ENCODE data around the gene CSTF3. TPM values are rescaled to one million over a fixed set of nuclear protein-coding genes. Genes with fewer than 3 reads are reported as not detected.

Gene CSTF3
- total RNA-seq, 4 donors from 2014 or later = 8.0 to 21.0 (median 12.5) TPM

GRCh38 chr11:33194455-33194854 is 33.2 kb upstream of the CSTF3 start:
- H3K27me3 ChIP-seq = no peaks in the 10 kb centered on the region
- no peaks in the 10 kb centered on the region for H3K36me3 ChIP-seq
- peaks cover 0 to 8% (median 0%) of the 10 kb centered on the region in 4 donors for H3K4me1 ChIP-seq
- TF ChIP-seq CTCF (IDR thresholded peaks at IDR 0.05) (no peak), EP300 (IDR thresholded peaks at IDR 0.05) (no peak), POLR2A (IDR thresholded peaks at IDR 0.05) (no peak)
- H3K4me3 ChIP-seq = no peak overlapping the region
- H3K27ac ChIP-seq = peak overlapping the region in 1 of 4 donors; percentile 44
- 89 to 95% methylated on average over 4 of the region's 4 CpGs for WGBS, 2 donors
- no peak for DNase-seq (ENCODE audit: low spot score in 2 of 2)
- H3K9me3 ChIP-seq = no peaks in the 10 kb centered on the region

- H3K4me3 ChIP-seq = no peak overlapping the region
- no peaks in the 10 kb centered on the region for H3K27me3 ChIP-seq
- H3K36me3 ChIP-seq = no peaks in the 10 kb centered on the region
- TF ChIP-seq POLR2A (IDR thresholded peaks at IDR 0.05) = no peak
- TF ChIP-seq EP300 (IDR thresholded peaks at IDR 0.05) = no peak
- no peak for TF ChIP-seq CTCF (IDR thresholded peaks at IDR 0.05)
- no peak for DNase-seq (ENCODE audit: low spot score in 2 of 2)
- peaks cover 0 to 8% (median 0%) of the 10 kb centered on the region in 4 donors for H3K4me1 ChIP-seq
- H3K9me3 ChIP-seq = no peaks in the 10 kb centered on the region
- no peak overlapping the region for H3K27ac ChIP-seq
Measured at GRCh38 chr11:33191467-33191866, 30.2 kb upstream of the CSTF3 start.

GRCh38 chr11:33187998-33188722 is 26.9 kb upstream of the CSTF3 start:
- TF ChIP-seq EP300 (IDR thresholded peaks at IDR 0.05) (peak in 1 of 2 donors; percentile 24), POLR2A (IDR thresholded peaks at IDR 0.05) (no peak)
- Histone ChIP-seq H3K4me1 (no peaks in the 10 kb centered on the region), H3K9me3 (no peaks in the 10 kb centered on the region), H3K27me3 (no peaks in the 10 kb centered on the region), H3K36me3 (no peaks in the 10 kb centered on the region), H3K4me3 (no peak overlapping the region), H3K27ac (no peak overlapping the region)
- 61 to 67% methylated on average over 8 of the region's 8 CpGs for WGBS, 2 donors
- DNase-seq (ENCODE audit: low spot score in 2 of 2) = peak in 1 of 2 donors; percentile 67

- TF ChIP-seq POLR2A (IDR thresholded peaks at IDR 0.05) (no peak), CTCF (IDR thresholded peaks at IDR 0.05) (no peak), EP300 (IDR thresholded peaks at IDR 0.05) (no peak)
- Histone ChIP-seq H3K36me3 (no peaks in the 10 kb centered on the region), H3K27me3 (no peaks in the 10 kb centered on the region), H3K4me3 (no peak overlapping the region), H3K4me1 (no peaks in the 10 kb centered on the region), H3K27ac (no peak overlapping the region), H3K9me3 (no peaks in the 10 kb centered on the region)
- WGBS, 2 donors = 73 to 76% methylated on average over 1 of the region's 1 CpG
- no peak for DNase-seq (ENCODE audit: low spot score in 2 of 2)
Measured at GRCh38 chr11:33185756-33186155, 24.5 kb upstream of the CSTF3 start.

GRCh38 chr11:33182246-33182878 is 21.1 kb upstream of the CSTF3 start:
- TF ChIP-seq EP300 (IDR thresholded peaks at IDR 0.05) = no peak
- TF ChIP-seq CTCF (IDR thresholded peaks at IDR 0.05) = no peak
- no peak for TF ChIP-seq POLR2A (IDR thresholded peaks at IDR 0.05)

More at GRCh38 chr11:33182246-33182878, 21.1 kb upstream of the CSTF3 start:
- Histone ChIP-seq H3K4me1 (no peaks in the 10 kb centered on the region), H3K9me3 (no peaks in the 10 kb centered on the region), H3K4me3 (no peak overlapping the region), H3K36me3 (no peaks in the 10 kb centered on the region), H3K27me3 (no peaks in the 10 kb centered on the region), H3K27ac (no peak overlapping the region)
- DNase-seq (ENCODE audit: low spot score in 2 of 2) = no peak
- 37 to 53% methylated on average over 3 of the region's 3 CpGs for WGBS, 2 donors

All from tibial nerve (tissue), 4 donors.